HG03442 (cell line): ENCODE data around the gene NT5DC2.

Source experiments
- ATAC-seq: cut with Tn5 transposase; IDR thresholded peaks from one replicate; pipeline ENCODE4 v1.9.1; 2021; ENCODE audit warnings: mild to moderate bottlenecking, moderate library complexity; ENCODE audit not compliant: unreplicated experiment

NT5DC2 gene

GRCh38 chr3:52490035-52490938, 43.4 kb downstream of the NT5DC2 start:
- ATAC-seq, result no peak

GRCh38 chr3:52489453-52489852, 44.2 kb downstream of the NT5DC2 start:
- ATAC-seq, result no peak

- no peak for ATAC-seq
These were observed 44.9 kb downstream of the NT5DC2 start for GRCh38 chr3:52488746-52489145.

GRCh38 chr3:52487788-52488691, 45.6 kb downstream of the NT5DC2 start:
- no peak for ATAC-seq

GRCh38 chr3:52487050-52487787, 46.4 kb downstream of the NT5DC2 start:
- ATAC-seq, result no peak

- ATAC-seq, result no peak
These were observed 48.8 kb downstream of the NT5DC2 start for GRCh38 chr3:52484680-52485461.

GRCh38 chr3:52483577-52484381, 49.9 kb downstream of the NT5DC2 start:
- no peak for ATAC-seq

- ATAC-seq, result no peak
These were observed 50.6 kb downstream of the NT5DC2 start for GRCh38 chr3:52483081-52483480.

DNA sequence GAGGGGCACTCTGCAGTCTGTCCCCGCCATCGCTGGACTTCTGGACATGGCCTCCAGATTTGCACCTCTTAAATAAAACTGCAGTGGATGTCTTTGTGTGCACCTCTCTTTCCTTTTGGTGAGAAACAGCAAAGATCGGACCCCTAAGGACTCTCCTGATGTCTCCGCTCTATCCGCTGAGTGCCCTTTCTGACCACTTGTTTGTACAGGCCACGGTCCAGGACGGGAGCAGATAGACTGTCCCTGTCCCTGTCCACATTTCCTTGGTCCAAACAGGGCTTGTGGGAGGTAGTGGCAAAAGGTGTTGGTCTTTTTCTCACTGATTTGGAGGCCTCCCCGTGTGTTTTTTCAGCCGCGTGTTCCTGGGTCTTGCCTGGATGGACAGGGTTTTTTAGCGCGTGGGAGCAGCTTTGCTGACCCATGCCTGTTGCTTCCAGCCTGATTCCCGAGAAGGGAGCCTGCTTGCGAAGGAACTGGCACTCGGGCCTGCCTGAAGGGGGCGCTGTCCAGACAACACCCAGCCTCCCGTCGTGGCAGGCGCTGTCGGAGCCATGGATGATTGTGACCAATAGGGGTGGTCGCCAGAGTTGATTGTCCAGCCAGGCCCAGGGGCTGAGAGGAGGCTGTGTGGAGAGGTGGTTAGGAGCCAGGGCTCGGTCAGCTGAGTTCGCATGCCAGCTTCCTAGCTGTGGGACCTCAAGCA, 51.7 kb downstream of the NT5DC2 start:
- no peak for ATAC-seq

DNA sequence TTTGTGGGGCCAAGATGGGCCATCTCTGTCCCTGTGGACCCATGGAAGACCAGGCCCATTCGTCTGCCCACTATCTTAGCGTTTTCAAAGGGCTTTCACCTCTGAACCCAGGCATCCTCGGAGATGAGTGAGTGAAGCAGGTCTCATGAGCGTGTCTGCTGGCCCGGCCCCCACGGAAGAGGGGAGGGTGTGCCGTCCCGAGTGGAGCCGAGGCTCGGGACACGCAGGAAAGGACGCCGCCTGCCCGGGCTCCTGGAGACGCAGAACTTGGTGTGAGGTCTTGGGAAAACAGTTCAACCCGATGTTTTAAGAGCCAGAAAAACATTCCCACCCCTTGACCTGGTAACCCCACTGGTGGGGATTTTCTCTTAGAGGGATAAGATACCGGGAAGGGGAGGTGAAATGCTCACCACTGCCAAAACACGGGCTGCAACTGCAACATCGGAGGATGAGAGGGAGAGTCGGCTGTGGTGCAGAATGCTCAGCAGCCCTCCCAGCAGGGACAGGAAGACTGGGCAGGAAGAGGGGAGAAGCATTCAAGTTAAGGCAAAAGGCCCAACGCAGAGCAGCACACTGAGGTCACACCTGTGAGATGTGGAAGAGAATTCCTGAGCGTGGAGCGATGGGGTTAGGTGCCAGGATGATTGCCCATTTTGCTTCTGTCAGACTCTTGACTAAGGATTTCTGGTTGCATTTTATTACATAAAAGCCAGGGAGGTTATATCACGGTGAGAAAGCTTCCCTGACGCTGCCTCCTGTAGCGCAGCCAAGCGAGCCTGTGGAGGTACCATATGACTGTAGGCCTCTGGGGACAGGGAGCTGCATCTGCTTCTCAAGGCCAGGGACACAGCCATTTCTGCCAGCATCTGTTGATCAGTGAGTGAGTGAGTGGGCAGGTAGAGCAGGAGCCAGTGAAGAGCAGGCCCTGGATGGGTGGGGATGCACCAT, 52.6 kb downstream of the NT5DC2 start:
- no peak for ATAC-seq

- ATAC-seq, result no peak
These were observed 53.6 kb downstream of the NT5DC2 start for GRCh38 chr3:52479877-52480575.

GRCh38 chr3:52479037-52479876, 54.4 kb downstream of the NT5DC2 start:
- ATAC-seq, result no peak

DNA sequence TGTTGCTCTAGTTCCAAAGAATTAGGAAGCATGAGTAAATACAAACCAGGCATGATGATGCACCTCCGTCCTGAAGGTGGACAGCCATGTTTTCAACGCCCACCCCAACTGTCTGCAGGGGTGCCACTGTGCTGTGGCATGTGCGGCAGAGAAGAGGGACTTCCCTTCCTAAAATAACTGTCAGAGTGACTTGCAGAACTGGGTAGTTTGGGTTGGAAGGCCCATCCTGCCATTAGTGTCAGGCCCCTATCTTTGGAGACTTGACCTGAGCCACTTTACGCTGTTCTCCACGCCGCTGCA, 55.9 kb downstream of the NT5DC2 start:
- no peak for ATAC-seq

- no peak for ATAC-seq
These were observed 56.4 kb downstream of the NT5DC2 start for GRCh38 chr3:52477076-52477795.
